GM12873 (cell line): ENCODE measurements around the gene FOS.

ENCODE experiments used
- TF ChIP-seq, protein P1 (sequence below): IDR thresholded peaks from 2 replicates; pipeline ENCODE4 v1.5.1; 2012; ENCODE audit warnings: low read depth, mild to moderate bottlenecking, moderate library complexity, low read length, control low read depth; ENCODE audit not compliant: insufficient read depth; ENCODE audit errors: missing control alignments

The FOS gene

DNA sequence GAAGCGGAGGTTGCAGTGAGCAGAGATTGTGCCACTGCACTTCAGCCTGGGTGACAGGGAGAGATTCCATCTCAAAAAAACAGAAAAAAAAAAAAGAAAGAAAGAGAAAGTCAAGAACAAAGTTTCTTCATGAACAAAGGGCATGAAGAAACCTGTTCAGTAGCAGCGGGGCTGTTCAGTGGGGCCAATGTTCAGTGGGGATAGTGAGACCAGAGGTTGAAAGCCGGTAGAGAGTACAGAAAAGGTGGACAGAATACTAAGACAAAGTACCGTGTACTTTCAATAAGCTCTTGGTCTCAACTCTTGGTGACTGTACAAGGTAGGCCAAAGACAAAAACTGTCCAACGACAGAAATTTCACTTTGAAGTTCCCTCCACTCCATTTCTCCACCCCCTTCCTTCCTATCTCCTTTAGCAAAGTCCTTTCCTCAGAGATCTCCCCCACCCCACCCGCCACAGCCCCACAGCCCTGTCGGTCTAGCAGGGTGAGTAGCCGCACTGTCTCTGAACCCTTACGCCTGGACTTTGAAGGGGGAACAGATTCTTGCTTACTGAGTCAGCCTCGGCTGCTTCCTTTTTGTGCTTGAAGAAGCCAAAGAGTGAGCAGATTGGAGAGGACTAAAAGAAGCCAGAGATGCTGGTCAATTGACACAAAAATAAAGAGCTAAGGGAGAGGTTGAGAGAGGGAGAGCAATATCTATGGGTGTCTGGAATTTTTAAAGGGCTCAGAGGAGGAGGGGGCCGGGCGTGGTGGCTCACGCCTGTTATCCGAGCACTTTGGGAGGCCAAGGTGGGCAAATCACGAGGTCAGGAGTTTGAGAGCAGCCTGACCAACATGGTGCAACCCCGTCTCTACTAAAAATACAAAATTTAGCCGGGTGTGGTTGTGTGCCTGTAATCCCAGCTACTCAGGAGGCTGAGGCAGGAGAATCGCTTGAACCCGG, 44.2 kb upstream of the FOS start:
- TF ChIP-seq, protein P1, sequence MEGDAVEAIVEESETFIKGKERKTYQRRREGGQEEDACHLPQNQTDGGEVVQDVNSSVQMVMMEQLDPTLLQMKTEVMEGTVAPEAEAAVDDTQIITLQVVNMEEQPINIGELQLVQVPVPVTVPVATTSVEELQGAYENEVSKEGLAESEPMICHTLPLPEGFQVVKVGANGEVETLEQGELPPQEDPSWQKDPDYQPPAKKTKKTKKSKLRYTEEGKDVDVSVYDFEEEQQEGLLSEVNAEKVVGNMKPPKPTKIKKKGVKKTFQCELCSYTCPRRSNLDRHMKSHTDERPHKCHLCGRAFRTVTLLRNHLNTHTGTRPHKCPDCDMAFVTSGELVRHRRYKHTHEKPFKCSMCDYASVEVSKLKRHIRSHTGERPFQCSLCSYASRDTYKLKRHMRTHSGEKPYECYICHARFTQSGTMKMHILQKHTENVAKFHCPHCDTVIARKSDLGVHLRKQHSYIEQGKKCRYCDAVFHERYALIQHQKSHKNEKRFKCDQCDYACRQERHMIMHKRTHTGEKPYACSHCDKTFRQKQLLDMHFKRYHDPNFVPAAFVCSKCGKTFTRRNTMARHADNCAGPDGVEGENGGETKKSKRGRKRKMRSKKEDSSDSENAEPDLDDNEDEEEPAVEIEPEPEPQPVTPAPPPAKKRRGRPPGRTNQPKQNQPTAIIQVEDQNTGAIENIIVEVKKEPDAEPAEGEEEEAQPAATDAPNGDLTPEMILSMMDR = no peak

DNA sequence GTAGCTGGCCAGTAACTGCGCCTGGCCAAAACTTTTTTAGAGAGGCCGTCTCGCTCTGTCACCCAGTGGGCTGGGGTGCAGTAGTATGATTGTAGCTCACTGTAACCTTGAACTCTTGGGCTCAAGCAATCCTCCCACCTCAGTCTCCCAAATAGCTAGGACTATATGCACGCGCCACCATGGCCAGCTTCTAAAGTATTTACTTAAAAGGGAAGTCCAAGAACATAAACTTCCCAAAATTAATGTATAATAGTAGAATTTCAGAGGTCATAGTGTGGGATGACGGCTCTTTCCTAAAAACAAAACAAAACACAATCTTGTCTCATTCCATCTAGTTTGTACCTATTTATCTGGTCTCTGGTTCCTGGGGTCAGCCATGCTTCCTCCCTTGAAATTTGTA, 42.2 kb upstream of the FOS start:
- TF ChIP-seq, protein P1 = no peak

DNA sequence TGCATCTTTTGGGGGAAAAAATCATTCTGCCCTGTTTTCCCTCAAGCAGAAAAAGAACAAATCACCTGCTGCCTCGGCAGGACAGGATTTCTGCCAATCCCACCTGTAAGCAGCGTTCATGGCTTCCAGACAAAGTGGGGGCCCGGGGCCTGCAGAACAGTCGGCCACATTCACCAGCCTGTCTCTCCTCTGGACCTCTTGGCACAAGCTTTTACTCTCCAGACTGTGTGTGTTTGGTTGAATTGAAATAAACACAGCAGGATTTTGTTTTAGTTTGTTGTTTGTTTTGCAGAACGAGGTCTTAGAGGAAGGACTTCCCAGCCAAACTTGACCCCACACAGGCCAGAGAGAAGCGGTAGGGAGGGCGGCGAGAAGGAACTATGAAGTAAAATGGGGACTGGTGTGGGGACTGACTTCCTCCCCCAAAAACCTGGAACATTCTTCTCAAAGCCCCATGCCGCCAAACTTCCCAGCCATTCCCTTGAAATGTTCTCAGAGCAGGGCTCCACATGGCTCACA, 41.7 kb upstream of the FOS start:
- TF ChIP-seq, protein P1 = no peak

DNA sequence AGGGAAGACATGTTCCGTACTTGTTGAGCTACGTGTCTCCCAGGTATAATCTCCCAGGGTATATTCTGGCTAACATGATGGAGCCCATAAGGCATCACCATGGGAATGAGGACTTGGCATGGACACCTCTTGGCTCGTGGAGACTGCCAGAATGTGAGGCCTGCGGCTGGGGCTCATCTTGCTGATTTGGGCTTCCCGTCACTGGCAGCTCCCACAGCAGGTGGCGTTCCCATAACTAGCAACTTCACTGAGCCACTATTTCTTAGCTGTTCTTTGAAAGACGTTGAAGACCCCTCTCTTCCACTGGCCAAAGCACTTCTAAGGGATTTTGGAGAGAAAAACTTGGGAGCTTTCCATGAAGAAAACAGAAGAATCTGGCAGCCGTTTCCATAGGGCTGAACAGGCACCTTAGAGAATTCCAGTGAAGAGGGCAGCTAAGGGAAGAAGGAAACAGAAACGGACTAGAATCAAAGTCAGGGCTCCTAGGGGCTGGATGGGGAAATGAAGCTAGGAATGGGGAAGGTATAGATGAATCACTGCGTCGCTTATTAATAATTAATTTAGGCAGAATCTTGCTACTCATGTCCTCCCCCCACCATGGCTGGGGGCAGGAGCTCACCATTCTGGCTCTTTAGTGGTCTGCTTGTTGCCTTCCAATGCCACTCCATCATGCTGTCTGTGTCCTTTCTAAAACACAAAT, 39.7 kb upstream of the FOS start:
- TF ChIP-seq, protein P1 = no peak

DNA sequence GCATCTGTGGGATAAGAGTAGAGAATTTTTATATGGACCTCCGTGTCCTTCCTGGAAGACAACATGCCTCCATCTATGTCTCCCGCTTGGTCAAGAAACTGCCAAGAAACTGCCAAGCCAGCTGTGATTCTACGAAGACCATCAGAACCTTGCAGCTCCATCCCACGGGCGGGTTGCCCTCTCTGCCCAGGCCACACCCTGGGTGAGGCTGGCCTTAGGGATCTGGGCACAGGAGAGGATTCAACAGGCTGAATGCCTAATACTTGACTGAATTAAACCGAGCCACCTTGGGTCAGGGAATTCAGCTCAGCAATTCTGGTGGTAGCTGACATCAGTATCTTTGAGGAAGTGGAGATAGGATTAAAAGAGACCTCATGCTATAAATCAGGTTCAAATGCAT, 37.8 kb upstream of the FOS start:
- TF ChIP-seq, protein P1 = no peak

DNA sequence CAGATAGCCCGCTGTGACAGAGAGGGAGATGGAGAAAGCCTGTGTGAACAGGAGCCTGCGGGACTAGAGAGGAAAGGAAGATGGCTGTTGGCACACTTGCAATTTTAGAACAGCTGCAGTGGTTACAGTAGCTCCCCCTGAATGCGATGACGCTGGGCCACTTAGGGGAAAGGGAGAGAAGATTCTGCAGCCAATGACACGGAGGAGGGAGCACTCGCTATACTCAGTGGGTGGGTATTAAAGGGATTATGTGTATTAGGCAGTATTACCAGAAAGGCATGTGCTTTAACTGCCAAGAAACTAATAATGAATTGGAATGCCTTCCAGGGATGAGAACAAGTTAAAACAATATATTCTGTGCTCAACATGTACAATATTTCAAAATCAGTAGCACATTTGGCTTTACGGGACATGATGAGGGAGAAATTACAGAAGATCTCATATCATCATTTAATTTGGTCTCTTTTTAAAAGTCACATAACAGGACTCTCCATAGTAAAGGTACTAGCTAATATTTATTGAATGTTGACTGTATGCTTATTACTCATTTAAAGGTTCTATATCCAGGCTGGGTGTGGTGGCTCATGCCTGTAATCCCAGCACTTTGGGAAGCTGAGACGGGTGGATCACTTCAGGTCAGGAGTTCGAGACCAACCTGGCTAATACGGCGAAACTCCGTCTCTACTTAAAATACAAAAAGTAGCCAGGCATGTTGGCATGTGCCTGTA, 35.9 kb upstream of the FOS start:
- TF ChIP-seq, protein P1 = no peak
